Prostate gland (tissue), 2 donors: ENCODE results near the gene GMNN.

Source experiments
- POLR2A ChIP-seq: fragments of 450-650 bp; IDR thresholded peaks from one replicate; pipeline ENCODE4 v1.6.1; 2016; ENCODE audit warnings: antibody characterized with exemption, mild to moderate bottlenecking
- TF ChIP-seq, protein P1 (sequence below), 4 experiments: fragments of 200-600 bp in 2 of 4; fragments of 450-650 bp in 2 of 4; sonication (generic) in 2 of 4; IDR thresholded peaks; 1 replicate in 3 of 4; 2 replicates in 1 of 4; pipeline ENCODE4 v1.5.1; 2016 to 2019; ENCODE audit warnings: antibody characterized with exemption in 4 of 4, mild to moderate bottlenecking in 2 of 4, moderate library complexity in 2 of 4

DNA sequence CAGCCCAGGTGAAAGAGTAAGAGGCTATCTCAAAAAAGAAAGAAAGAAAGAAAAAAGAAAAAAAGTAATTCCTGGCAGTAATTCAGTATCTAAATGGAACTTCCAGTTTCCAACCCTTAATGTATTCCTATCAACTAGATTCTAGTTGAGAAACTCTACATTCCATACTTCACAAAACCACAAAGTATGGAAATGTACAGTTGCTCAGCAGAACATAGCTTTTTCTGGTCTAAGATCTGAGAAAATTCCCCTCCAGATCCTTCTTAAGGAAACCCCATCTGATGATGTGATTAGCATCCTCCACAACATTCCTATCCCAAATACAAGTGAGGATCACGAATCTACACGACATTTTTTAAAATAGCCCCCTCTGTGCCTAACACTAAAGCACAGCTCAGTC, 20.4 kb downstream of the GMNN start:
- TF ChIP-seq POLR2A, result no peak
- TF ChIP-seq, protein P1, sequence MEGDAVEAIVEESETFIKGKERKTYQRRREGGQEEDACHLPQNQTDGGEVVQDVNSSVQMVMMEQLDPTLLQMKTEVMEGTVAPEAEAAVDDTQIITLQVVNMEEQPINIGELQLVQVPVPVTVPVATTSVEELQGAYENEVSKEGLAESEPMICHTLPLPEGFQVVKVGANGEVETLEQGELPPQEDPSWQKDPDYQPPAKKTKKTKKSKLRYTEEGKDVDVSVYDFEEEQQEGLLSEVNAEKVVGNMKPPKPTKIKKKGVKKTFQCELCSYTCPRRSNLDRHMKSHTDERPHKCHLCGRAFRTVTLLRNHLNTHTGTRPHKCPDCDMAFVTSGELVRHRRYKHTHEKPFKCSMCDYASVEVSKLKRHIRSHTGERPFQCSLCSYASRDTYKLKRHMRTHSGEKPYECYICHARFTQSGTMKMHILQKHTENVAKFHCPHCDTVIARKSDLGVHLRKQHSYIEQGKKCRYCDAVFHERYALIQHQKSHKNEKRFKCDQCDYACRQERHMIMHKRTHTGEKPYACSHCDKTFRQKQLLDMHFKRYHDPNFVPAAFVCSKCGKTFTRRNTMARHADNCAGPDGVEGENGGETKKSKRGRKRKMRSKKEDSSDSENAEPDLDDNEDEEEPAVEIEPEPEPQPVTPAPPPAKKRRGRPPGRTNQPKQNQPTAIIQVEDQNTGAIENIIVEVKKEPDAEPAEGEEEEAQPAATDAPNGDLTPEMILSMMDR (IDR thresholded peaks at IDR 0.05), result no peak
